Measurements from ENCODE around the gene SLC5A6. TPM values are rescaled to one million over a fixed set of nuclear protein-coding genes. Genes with fewer than 3 reads are reported as not detected.

SLC5A6 gene
- total and polyA plus RNA-seq, 2 experiments from 2014 or later = 28.4 to 40.8 TPM

GRCh38 chr2:27255187-27255586 lies 43.1 kb upstream of the SLC5A6 start:
- peak in 1 of 2 donors; percentile 38 for DNase-seq (ENCODE audit: low read depth in 1 of 2, low spot score in 1 of 2)
- Histone ChIP-seq H3K4me1 (ENCODE audit: low read depth) (peaks cover 14% of the 10 kb centered on the region), H3K4me3 (no peak overlapping the region), H3K36me3 (peaks cover 22% of the 10 kb centered on the region), H3K9me3 (ENCODE audit: low read depth) (no peaks in the 10 kb centered on the region), H3K27me3 (no peaks in the 10 kb centered on the region), H3K27ac (peak overlapping the region; percentile 6)
- no peak for TF ChIP-seq CTCF (IDR thresholded peaks at IDR 0.05; ENCODE audit: low read depth, low read length)

- no peaks in the 10 kb centered on the region for H3K9me3 ChIP-seq (ENCODE audit: low read depth)
- H3K27me3 ChIP-seq = no peaks in the 10 kb centered on the region
- H3K4me3 ChIP-seq = no peak overlapping the region
- H3K4me1 ChIP-seq (ENCODE audit: low read depth) = peaks cover 14% of the 10 kb centered on the region
- peaks cover 12% of the 10 kb centered on the region for H3K36me3 ChIP-seq
- TF ChIP-seq CTCF (IDR thresholded peaks at IDR 0.05; ENCODE audit: low read depth, low read length) = no peak
- no peak overlapping the region for H3K27ac ChIP-seq
- no peak for DNase-seq (ENCODE audit: low read depth in 1 of 2, low spot score in 1 of 2)
Measured at GRCh38 chr2:27251766-27252165, 39.7 kb upstream of the SLC5A6 start.

- peak overlapping the region; percentile 61 for H3K27ac ChIP-seq
- TF ChIP-seq CTCF (IDR thresholded peaks at IDR 0.05; ENCODE audit: low read depth, low read length) = no peak
- no peaks in the 10 kb centered on the region for H3K27me3 ChIP-seq
- peaks cover 5% of the 10 kb centered on the region for H3K36me3 ChIP-seq
- DNase-seq (ENCODE audit: low read depth in 1 of 2, low spot score in 1 of 2) = no peak
- no peaks in the 10 kb centered on the region for H3K9me3 ChIP-seq (ENCODE audit: low read depth)
- H3K4me3 ChIP-seq = no peak overlapping the region
- H3K4me1 ChIP-seq (ENCODE audit: low read depth) = peaks cover 14% of the 10 kb centered on the region
Measured at GRCh38 chr2:27250652-27251379, 38.7 kb upstream of the SLC5A6 start.

DNA sequence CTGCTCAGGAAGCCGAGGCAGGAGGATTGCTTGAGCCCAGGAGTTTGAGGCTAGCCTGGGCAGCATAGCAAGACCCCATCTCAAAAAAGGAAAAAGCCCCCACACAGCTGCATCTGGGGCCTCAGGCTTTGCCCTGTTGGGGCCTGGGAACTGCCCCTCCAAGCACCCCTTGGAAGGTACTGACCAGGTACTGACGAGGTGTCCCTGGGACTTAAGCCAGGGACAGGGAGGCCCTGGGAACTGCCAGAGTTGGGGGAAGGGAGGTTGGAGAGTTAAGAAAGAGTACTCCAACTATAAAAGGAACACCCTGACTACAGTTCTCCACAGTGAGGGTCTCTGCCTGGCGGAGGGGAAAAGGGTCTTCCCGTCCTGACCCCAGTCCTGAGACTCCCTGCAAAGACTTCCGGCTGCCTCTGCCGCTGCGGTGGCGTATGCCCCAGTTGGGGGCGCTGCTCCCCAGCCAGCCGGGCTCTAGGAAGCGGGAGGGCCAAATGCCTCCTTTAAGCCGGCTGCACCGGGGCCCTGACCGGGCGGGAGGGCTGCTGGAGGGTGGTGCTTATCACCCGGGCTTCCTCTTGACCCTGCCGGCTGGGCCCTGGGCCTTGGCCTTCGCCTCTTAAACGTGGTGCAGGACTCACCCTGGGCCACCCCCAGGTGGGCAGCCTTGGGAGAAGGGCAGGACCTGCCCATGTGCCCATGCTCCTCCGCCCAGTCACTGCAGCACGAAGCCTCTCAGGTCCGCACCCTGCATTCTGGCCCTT lies 38.0 kb upstream of the SLC5A6 start:
- H3K9me3 ChIP-seq (ENCODE audit: low read depth) = no peaks in the 10 kb centered on the region
- peak overlapping the region; percentile 61 for H3K27ac ChIP-seq
- peak; percentile 85 for TF ChIP-seq CTCF (IDR thresholded peaks at IDR 0.05; ENCODE audit: low read depth, low read length)
- H3K4me1 ChIP-seq (ENCODE audit: low read depth) = peaks cover 8% of the 10 kb centered on the region
- peaks cover 2% of the 10 kb centered on the region for H3K36me3 ChIP-seq
- H3K27me3 ChIP-seq = no peaks in the 10 kb centered on the region
- H3K4me3 ChIP-seq = no peak overlapping the region
- DNase-seq (ENCODE audit: low read depth in 1 of 2, low spot score in 1 of 2) = peak; percentile 67 to 93

DNA sequence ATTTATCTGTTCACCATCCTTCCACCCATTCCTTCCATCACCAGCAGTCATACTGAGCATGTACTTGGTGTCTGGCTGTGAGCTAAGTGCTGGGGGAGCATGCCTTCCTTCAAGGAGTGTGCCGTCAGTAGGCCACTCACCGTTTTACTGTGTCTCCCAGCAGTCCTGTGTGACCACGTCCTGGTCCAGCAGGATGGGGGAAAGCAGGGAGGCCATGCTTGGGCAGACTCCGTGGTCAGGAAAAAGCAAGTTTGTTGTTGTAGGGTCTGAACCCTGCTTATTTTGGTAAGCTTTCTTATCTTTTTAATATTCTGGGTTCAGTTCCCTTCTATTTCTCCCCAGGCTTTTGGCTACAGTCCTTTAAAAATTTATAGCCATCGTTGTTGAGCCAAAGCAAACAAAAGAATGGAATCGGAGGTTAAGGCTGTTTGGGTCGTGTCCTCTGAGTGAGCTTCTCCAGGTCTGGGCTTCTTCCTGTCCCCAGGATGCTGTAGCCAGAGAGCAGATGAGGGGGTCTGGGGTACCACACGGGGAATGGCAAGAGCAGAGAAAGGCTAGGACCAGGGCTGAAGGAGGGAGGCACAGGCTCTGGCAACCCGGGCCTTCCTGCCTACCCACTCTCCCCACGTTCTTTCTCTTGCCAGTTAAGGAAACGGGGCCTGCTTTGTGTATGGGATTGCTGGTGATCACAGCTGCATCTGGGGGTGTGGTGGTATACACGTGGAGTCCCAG lies 37.3 kb upstream of the SLC5A6 start:
- Histone ChIP-seq H3K36me3 (peaks cover 2% of the 10 kb centered on the region), H3K27ac (no peak overlapping the region), H3K4me1 (ENCODE audit: low read depth) (peaks cover 8% of the 10 kb centered on the region), H3K9me3 (ENCODE audit: low read depth) (no peaks in the 10 kb centered on the region), H3K4me3 (no peak overlapping the region), H3K27me3 (no peaks in the 10 kb centered on the region)
- no peak for DNase-seq (ENCODE audit: low read depth in 1 of 2, low spot score in 1 of 2)
- no peak for TF ChIP-seq CTCF (IDR thresholded peaks at IDR 0.05; ENCODE audit: low read depth, low read length)
